ENCODE results near the gene RNF181.
"Not testable (repeated sequence)": the region's sequence is repeated elsewhere in the genome, so short reads cannot be mapped to it uniquely, and the experiment has no call there.

Gene RNF181

GRCh38 chr2:85591563-85591962, 4.0 kb upstream of the RNF181 start:
- H3K4me3 ChIP-seq (ENCODE audit: low read length), result no peak overlapping the region

GRCh38 chr2:85592299-85592698, 3.2 kb upstream of the RNF181 start:
- H3K4me3 ChIP-seq (ENCODE audit: low read length), result not testable (repeated sequence)

More at GRCh38 chr2:85591563-85591962, 4.0 kb upstream of the RNF181 start:
- no peak for DNase-seq (ENCODE audit: low read depth, low spot score)

DNA sequence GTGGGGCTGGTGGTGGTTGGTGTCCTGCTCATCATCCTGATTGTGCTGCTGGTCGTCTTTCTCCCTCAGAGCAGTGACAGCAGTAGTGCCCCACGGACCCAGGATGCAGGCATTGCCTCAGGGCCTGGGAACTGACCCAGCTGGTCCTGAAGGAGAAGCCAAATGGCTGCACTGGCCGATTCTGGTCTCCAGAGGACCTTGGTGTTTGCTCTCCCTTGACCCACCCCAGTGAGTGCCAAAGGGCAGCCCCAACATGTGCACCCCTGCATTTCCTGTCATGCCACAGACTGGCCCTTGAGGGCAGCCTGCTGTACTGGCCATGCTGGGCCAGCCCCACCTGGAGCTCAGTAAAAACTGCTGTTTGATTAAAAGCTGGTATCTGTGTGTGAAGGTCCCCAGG, 2.5 kb upstream of the RNF181 start:
- no peak for DNase-seq (ENCODE audit: low read depth, low spot score)
- no peak overlapping the region for H3K4me3 ChIP-seq (ENCODE audit: low read length)

More at GRCh38 chr2:85592299-85592698, 3.2 kb upstream of the RNF181 start:
- not testable (repeated sequence) for DNase-seq (ENCODE audit: low read depth, low spot score)

- H3K4me3 ChIP-seq (ENCODE audit: low read length), result peak overlapping the region; percentile 98
- no peak for DNase-seq (ENCODE audit: low read depth, low spot score)
Measured at GRCh38 chr2:85594715-85595300, 737 bp upstream of the RNF181 start.

GRCh38 chr2:85596026-85596333, 435 bp downstream of the RNF181 start:
- DNase-seq (ENCODE audit: low read depth, low spot score), result no peak
- peak overlapping the region; percentile 98 for H3K4me3 ChIP-seq (ENCODE audit: low read length)

- H3K4me3 ChIP-seq (ENCODE audit: low read length), result peak overlapping the region; percentile 98
- DNase-seq (ENCODE audit: low read depth, low spot score), result no peak
Measured at GRCh38 chr2:85596486-85597143, 1.1 kb downstream of the RNF181 start.

GRCh38 chr2:85597241-85597640, 1.7 kb downstream of the RNF181 start:
- DNase-seq (ENCODE audit: low read depth, low spot score), result no peak
- no peak overlapping the region for H3K4me3 ChIP-seq (ENCODE audit: low read length)

GRCh38 chr2:85598594-85599340, 3.2 kb downstream of the RNF181 start:
- H3K4me3 ChIP-seq (ENCODE audit: low read length), result no peak overlapping the region
- DNase-seq (ENCODE audit: low read depth, low spot score), result no peak

- H3K4me3 ChIP-seq (ENCODE audit: low read length), result no peak overlapping the region
- no peak for DNase-seq (ENCODE audit: low read depth, low spot score)
Measured at GRCh38 chr2:85599468-85600234, 4.1 kb downstream of the RNF181 start.

DNA sequence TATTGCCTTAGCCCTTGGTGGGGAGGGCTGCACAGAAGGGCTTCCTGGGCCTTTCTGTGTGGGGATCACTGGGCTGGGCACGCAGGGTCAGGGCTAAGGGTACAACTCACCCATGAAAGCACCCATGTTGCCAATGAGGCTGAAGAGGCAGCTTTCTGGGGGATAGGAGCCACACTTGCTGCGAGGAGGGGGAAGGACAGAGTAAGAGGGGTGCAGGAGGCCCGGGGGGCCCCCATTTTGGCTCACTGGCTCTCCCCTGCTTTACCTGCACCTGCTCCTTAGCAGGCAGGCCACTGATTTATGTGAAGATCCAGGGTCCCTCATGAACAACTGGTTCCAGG, 4.7 kb downstream of the RNF181 start:
- H3K4me3 ChIP-seq (ENCODE audit: low read length), result no peak overlapping the region
- no peak for DNase-seq (ENCODE audit: low read depth, low spot score)

GRCh38 chr2:85600951-85601770, 5.6 kb downstream of the RNF181 start:
- no peak overlapping the region for H3K4me3 ChIP-seq (ENCODE audit: low read length)
- DNase-seq (ENCODE audit: low read depth, low spot score), result no peak

GRCh38 chr2:85601771-85602475, 6.4 kb downstream of the RNF181 start:
- H3K4me3 ChIP-seq (ENCODE audit: low read length), result no peak overlapping the region
- no peak for DNase-seq (ENCODE audit: low read depth, low spot score)

GRCh38 chr2:85602476-85603234, 7.1 kb downstream of the RNF181 start, which contains the start of gene TMEM150A:
Gene TMEM150A (minus strand): TSS chr2:85602698. CDS start chr2:85601948, 750 bp downstream.
- DNase-seq (ENCODE audit: low read depth, low spot score), result no peak

GRCh38 chr2:85604133-85604444, 8.5 kb downstream of the RNF181 start:
- H3K4me3 ChIP-seq (ENCODE audit: low read length); DNase-seq (ENCODE audit: low read depth, low spot score): not testable (repeated sequence)

More at GRCh38 chr2:85602476-85603234, 7.1 kb downstream of the RNF181 start, which contains the start of gene TMEM150A:
- peak within 1 kb of the TSS; percentile 27 for H3K4me3 ChIP-seq (ENCODE audit: low read length)

GRCh38 chr2:85604568-85605339, 9.2 kb downstream of the RNF181 start:
- DNase-seq (ENCODE audit: low read depth, low spot score), result no peak
- H3K4me3 ChIP-seq (ENCODE audit: low read length), result no peak overlapping the region

- DNase-seq (ENCODE audit: low read depth, low spot score), result no peak
- H3K4me3 ChIP-seq (ENCODE audit: low read length), result no peak overlapping the region
Measured at GRCh38 chr2:85605406-85606115, 10.0 kb downstream of the RNF181 start.

DNA sequence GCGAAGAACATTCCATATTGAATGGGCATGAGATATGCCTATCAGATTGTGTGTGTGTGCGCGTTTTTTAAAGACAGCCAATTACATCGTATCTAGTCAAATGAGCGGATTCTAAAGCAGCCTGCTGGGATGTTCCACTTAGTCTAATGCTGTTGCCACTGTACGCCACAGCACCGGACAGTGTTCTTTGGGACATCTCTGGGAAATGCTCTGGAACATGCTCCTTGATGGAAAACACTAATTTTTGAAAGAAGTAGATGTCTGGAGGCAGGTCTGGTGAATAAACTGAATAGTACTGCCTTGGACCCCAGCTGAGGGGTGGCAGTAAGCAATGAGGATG, 10.5 kb downstream of the RNF181 start:
- no peak overlapping the region for H3K4me3 ChIP-seq (ENCODE audit: low read length)
- DNase-seq (ENCODE audit: low read depth, low spot score), result no peak

Measured in Jurkat, Clone E6-1 (cell line).